Measurements from ENCODE around the gene ZNF343.
"Not testable (repeated sequence)": the region's sequence is repeated elsewhere in the genome, so short reads cannot be mapped to it uniquely, and the experiment has no call there.

ZNF343 gene

GRCh38 chr20:2521369-2522305, 12.9 kb upstream of the ZNF343 start:
- DNase-seq (ENCODE audit: low read depth in 2 of 2, low spot score in 1 of 2): peak in 1 of 2 donors; percentile 18

- no peak for DNase-seq (ENCODE audit: low read depth in 2 of 2, low spot score in 1 of 2)
Measured at GRCh38 chr20:2520617-2521016, 11.9 kb upstream of the ZNF343 start.

- no peak for DNase-seq (ENCODE audit: low read depth in 2 of 2, low spot score in 1 of 2)
Measured at GRCh38 chr20:2519115-2519809, 10.5 kb upstream of the ZNF343 start.

GRCh38 chr20:2518558-2518957, 9.8 kb upstream of the ZNF343 start:
- DNase-seq (ENCODE audit: low read depth in 2 of 2, low spot score in 1 of 2): no peak

- DNase-seq (ENCODE audit: low read depth in 2 of 2, low spot score in 1 of 2): no peak
Measured at GRCh38 chr20:2518096-2518495, 9.4 kb upstream of the ZNF343 start.

GRCh38 chr20:2516399-2516798, 7.7 kb upstream of the ZNF343 start:
- no peak for DNase-seq (ENCODE audit: low read depth in 2 of 2, low spot score in 1 of 2)

GRCh38 chr20:2515203-2515602, 6.5 kb upstream of the ZNF343 start:
- DNase-seq (ENCODE audit: low read depth in 2 of 2, low spot score in 1 of 2): no peak

- no peak for DNase-seq (ENCODE audit: low read depth in 2 of 2, low spot score in 1 of 2)
Measured at GRCh38 chr20:2509794-2510193, 1.1 kb upstream of the ZNF343 start.

- no peak for DNase-seq (ENCODE audit: low read depth in 2 of 2, low spot score in 1 of 2)
Measured at GRCh38 chr20:2509468-2509781, 710 bp upstream of the ZNF343 start.

GRCh38 chr20:2507875-2508630, 662 bp downstream of the ZNF343 start:
- no peak for DNase-seq (ENCODE audit: low read depth in 2 of 2, low spot score in 1 of 2)

- no peak for DNase-seq (ENCODE audit: low read depth in 2 of 2, low spot score in 1 of 2)
Measured at GRCh38 chr20:2507464-2507863, 1.3 kb downstream of the ZNF343 start.

- DNase-seq (ENCODE audit: low read depth in 2 of 2, low spot score in 1 of 2): not testable (repeated sequence)
Measured at GRCh38 chr20:2506426-2506825, 2.3 kb downstream of the ZNF343 start.

GRCh38 chr20:2504803-2505202, 3.9 kb downstream of the ZNF343 start:
- not testable (repeated sequence) for DNase-seq (ENCODE audit: low read depth in 2 of 2, low spot score in 1 of 2)

- not testable (repeated sequence) for DNase-seq (ENCODE audit: low read depth in 2 of 2, low spot score in 1 of 2)
Measured at GRCh38 chr20:2502808-2503384, 5.8 kb downstream of the ZNF343 start.

GRCh38 chr20:2485661-2486060, 23.1 kb downstream of the ZNF343 start:
- DNase-seq (ENCODE audit: low read depth in 2 of 2, low spot score in 1 of 2): no peak

- no peak for DNase-seq (ENCODE audit: low read depth in 2 of 2, low spot score in 1 of 2)
Measured at GRCh38 chr20:2485080-2485479, 23.6 kb downstream of the ZNF343 start.

GRCh38 chr20:2483504-2483903, 25.2 kb downstream of the ZNF343 start:
- DNase-seq (ENCODE audit: low read depth in 2 of 2, low spot score in 1 of 2): no peak

- DNase-seq (ENCODE audit: low read depth in 2 of 2, low spot score in 1 of 2): no peak
Measured at GRCh38 chr20:2480381-2480780, 28.3 kb downstream of the ZNF343 start.

GRCh38 chr20:2476742-2477615, 31.7 kb downstream of the ZNF343 start:
- no peak for DNase-seq (ENCODE audit: low read depth in 2 of 2, low spot score in 1 of 2)

Measured in stimulated activated CD8-positive, alpha-beta memory T cell treated with anti-CD3 and anti-CD28 coated beads, Interleukin-4, amount 100 ng/mL, for 1 hour (primary cell).